Mucosa of stomach (tissue), 1 donor: ENCODE results near the gene ARHGAP15.

Experiments used
- H3K27me3 ChIP-seq: one replicate; pipeline ENCODE4 v1.7.0; 2013; ENCODE audit warnings: mild to moderate bottlenecking, low read length; ENCODE audit not compliant: control insufficient read depth, insufficient read depth
- H3K36me3 ChIP-seq: one replicate; pipeline ENCODE4 v1.7.0; 2013; ENCODE audit warnings: low read length; ENCODE audit not compliant: control insufficient read depth, insufficient read depth
- H3K4me1 ChIP-seq: one replicate; pipeline ENCODE4 v1.7.0; 2013; ENCODE audit warnings: mild to moderate bottlenecking, low read length; ENCODE audit not compliant: control insufficient read depth, insufficient read depth
- H3K4me3 ChIP-seq: one replicate; pipeline ENCODE4 v1.7.0; 2013; ENCODE audit warnings: low read length
- H3K9ac ChIP-seq: one replicate; pipeline ENCODE4 v1.7.0; 2013; ENCODE audit warnings: mild to moderate bottlenecking, low read length, moderate library complexity
- H3K9me3 ChIP-seq: one replicate; pipeline ENCODE4 v1.7.0; 2013; ENCODE audit warnings: mild to moderate bottlenecking, low read length, moderate library complexity; ENCODE audit not compliant: control insufficient read depth
- donor health status: Pancreatic carcinoma.

Gene ARHGAP15

GRCh38 chr2:143123911-143124310 lies 5.3 kb upstream of the ARHGAP15 start:
- H3K9ac ChIP-seq, result no peak overlapping the region
- no peaks in the 10 kb centered on the region for H3K4me1 ChIP-seq
- no peak overlapping the region for H3K4me3 ChIP-seq
- H3K9me3 ChIP-seq, result no peaks in the 10 kb centered on the region
- H3K36me3 ChIP-seq, result no peaks in the 10 kb centered on the region
- no peaks in the 10 kb centered on the region for H3K27me3 ChIP-seq

DNA sequence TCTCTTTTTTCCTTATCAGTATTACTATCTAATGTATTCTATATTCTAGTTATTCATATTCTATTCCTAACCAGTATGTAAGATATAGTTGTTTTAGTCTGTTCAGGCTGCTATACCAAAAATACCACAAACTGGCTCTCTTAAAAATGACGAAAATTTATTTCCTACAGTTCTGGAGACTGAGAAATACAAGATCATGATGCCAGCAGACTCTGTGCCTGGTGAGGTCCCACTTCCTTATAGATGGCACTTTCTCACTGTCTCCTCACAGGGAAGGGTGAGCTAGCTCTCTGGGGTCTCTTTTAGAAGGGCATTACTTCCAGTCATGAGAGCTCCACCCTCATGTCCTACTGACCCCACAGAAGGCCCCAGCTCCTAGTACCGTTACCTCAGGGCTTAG lies 4.8 kb upstream of the ARHGAP15 start:
- no peaks in the 10 kb centered on the region for H3K4me1 ChIP-seq
- no peaks in the 10 kb centered on the region for H3K9me3 ChIP-seq
- no peak overlapping the region for H3K4me3 ChIP-seq
- no peaks in the 10 kb centered on the region for H3K36me3 ChIP-seq
- H3K27me3 ChIP-seq, result no peaks in the 10 kb centered on the region
- no peak overlapping the region for H3K9ac ChIP-seq

DNA sequence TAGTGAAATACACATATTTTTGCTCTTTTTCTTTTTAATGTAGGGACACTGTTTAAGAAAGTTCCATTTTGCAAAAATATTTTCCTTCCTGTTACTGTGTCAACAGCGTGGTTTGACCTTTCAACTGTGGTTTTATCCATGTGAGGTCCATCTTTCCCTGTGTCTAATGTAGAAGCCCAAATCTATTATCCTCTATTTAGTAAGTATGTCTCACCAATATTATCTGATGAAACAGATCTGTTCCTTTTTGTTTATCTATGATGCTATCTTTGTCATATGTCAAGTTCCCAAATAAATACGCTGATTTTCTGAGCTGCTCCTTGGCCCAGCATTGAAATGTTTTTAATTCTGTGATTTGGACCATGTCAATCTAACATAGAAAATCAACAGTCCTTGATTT lies 3.5 kb upstream of the ARHGAP15 start:
- H3K27me3 ChIP-seq, result no peaks in the 10 kb centered on the region
- no peaks in the 10 kb centered on the region for H3K36me3 ChIP-seq
- no peaks in the 10 kb centered on the region for H3K9me3 ChIP-seq
- H3K4me3 ChIP-seq, result no peak overlapping the region
- no peak overlapping the region for H3K9ac ChIP-seq
- H3K4me1 ChIP-seq, result no peaks in the 10 kb centered on the region

- Histone ChIP-seq H3K36me3 (no peaks in the 10 kb centered on the region), H3K4me1 (no peaks in the 10 kb centered on the region), H3K4me3 (no peak overlapping the region), H3K9me3 (no peaks in the 10 kb centered on the region), H3K27me3 (no peaks in the 10 kb centered on the region), H3K9ac (no peak overlapping the region)
Measured at GRCh38 chr2:143132355-143132754, 3.1 kb downstream of the ARHGAP15 start.

- H3K9ac ChIP-seq, result no peak overlapping the region
- H3K9me3 ChIP-seq, result no peaks in the 10 kb centered on the region
- no peaks in the 10 kb centered on the region for H3K4me1 ChIP-seq
- no peak overlapping the region for H3K4me3 ChIP-seq
- no peaks in the 10 kb centered on the region for H3K27me3 ChIP-seq
- H3K36me3 ChIP-seq, result no peaks in the 10 kb centered on the region
Measured at GRCh38 chr2:143133783-143134182, 4.6 kb downstream of the ARHGAP15 start.

GRCh38 chr2:143138292-143138691 lies 9.1 kb downstream of the ARHGAP15 start:
- Histone ChIP-seq H3K27me3 (no peaks in the 10 kb centered on the region), H3K4me1 (no peaks in the 10 kb centered on the region), H3K9ac (no peak overlapping the region), H3K9me3 (no peaks in the 10 kb centered on the region), H3K36me3 (no peaks in the 10 kb centered on the region), H3K4me3 (no peak overlapping the region)

GRCh38 chr2:143139835-143140393 lies 10.7 kb downstream of the ARHGAP15 start:
- Histone ChIP-seq H3K9me3 (no peaks in the 10 kb centered on the region), H3K9ac (no peak overlapping the region), H3K4me1 (no peaks in the 10 kb centered on the region), H3K4me3 (no peak overlapping the region), H3K27me3 (no peaks in the 10 kb centered on the region), H3K36me3 (no peaks in the 10 kb centered on the region)

DNA sequence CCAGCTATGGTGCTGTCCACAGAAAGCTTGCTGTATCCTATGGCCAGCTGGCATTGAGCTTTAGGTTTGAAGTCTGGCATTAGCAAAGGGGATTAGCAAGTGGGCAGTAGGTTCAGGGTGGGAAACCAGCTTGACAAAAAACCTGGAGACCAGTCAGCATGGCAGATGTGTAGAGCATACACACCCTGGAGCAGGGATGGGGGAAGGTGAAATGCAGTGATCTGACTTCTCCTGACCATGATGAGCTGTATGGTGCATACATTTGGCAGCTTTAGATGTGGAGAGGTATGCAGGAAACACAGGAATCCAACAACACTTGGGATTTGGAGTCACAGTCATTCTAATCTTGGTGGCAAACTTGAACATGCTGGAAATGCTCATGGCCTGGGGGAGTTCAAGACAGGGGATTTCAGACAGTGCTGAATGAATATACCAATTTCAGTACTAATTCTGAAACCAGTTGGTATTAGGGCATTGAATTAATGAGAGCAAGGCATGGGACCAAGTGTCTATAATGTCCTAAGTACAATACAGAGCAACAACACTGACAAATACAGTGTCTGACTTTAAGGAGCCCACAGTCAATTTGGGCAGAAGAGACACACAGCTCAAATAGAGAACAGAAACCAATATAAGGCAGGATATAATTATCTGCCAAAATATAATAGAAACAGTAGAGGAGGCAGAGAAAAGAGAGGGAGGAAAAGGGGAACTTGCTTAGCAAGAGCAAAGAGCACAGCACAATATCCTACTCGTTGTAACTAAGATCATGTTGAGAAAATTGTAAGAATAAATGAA lies 11.8 kb downstream of the ARHGAP15 start:
- no peaks in the 10 kb centered on the region for H3K4me1 ChIP-seq
- no peak overlapping the region for H3K4me3 ChIP-seq
- H3K9me3 ChIP-seq, result no peaks in the 10 kb centered on the region
- H3K27me3 ChIP-seq, result no peaks in the 10 kb centered on the region
- H3K36me3 ChIP-seq, result no peaks in the 10 kb centered on the region
- no peak overlapping the region for H3K9ac ChIP-seq

DNA sequence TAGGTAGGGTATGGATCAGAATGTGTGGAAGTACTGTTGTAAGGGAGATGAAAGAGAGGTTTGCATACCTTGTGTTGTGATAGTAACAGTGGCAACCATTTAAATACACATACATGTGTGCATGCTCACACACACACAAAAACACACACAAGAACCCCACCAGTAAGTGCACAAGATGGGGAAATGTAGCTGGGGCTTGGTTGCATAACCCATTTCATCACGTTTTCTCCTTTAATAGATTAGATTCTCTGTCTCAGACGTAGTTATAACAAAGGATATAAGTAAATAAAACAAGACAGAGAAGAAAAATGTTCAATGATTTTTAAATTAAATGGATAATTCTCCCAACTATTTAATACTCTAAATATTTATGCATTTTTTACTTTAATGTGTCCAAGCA lies 13.4 kb downstream of the ARHGAP15 start:
- H3K9me3 ChIP-seq, result no peaks in the 10 kb centered on the region
- no peaks in the 10 kb centered on the region for H3K36me3 ChIP-seq
- H3K4me1 ChIP-seq, result no peaks in the 10 kb centered on the region
- no peaks in the 10 kb centered on the region for H3K27me3 ChIP-seq
- no peak overlapping the region for H3K4me3 ChIP-seq
- no peak overlapping the region for H3K9ac ChIP-seq

- Histone ChIP-seq H3K9ac (no peak overlapping the region), H3K27me3 (no peaks in the 10 kb centered on the region), H3K4me3 (no peak overlapping the region)
Measured at GRCh38 chr2:143144813-143145455, 15.7 kb downstream of the ARHGAP15 start.

DNA sequence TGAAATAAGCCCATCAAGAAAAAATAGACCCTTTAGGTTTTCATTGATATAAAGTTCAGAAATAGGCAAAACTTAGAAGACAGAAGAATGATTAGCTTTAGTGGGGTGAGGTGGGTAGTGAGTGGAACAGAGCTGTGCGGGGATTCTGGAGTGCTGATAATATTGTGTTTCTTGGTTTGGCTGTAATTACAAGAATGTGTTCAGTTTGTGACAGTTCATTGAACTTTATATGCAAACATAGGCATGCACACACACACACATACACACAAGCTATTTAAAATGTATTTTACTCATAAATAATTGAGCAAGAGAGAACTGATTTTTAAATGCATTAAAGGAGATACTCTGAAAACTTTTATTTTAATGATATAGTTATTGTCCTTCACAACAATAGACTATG lies 17.1 kb downstream of the ARHGAP15 start:
- H3K4me1 ChIP-seq, result no peaks in the 10 kb centered on the region
- H3K9me3 ChIP-seq, result no peaks in the 10 kb centered on the region
- no peak overlapping the region for H3K9ac ChIP-seq
- H3K27me3 ChIP-seq, result no peaks in the 10 kb centered on the region
- no peaks in the 10 kb centered on the region for H3K36me3 ChIP-seq
- no peak overlapping the region for H3K4me3 ChIP-seq

More at GRCh38 chr2:143144813-143145455, 15.7 kb downstream of the ARHGAP15 start:
- Histone ChIP-seq H3K9me3 (no peaks in the 10 kb centered on the region), H3K4me1 (no peaks in the 10 kb centered on the region), H3K36me3 (no peaks in the 10 kb centered on the region)

- Histone ChIP-seq H3K4me1 (no peaks in the 10 kb centered on the region), H3K27me3 (no peaks in the 10 kb centered on the region), H3K9me3 (no peaks in the 10 kb centered on the region), H3K4me3 (no peak overlapping the region), H3K36me3 (no peaks in the 10 kb centered on the region), H3K9ac (no peak overlapping the region)
Measured at GRCh38 chr2:143146815-143147530, 17.8 kb downstream of the ARHGAP15 start.
